ENCODE results near the gene RGS11.

Gene RGS11

GRCh38 chr16:265711-266110, 10.0 kb downstream of the RGS11 start:
- TF ChIP-seq CTCF (IDR thresholded peaks at IDR 0.05; ENCODE audit: low read depth, low read length), result no peak
- no peak overlapping the region for H3K4me3 ChIP-seq (ENCODE audit: low read depth, low read length)

GRCh38 chr16:265002-265529, 10.7 kb downstream of the RGS11 start:
- no peak for TF ChIP-seq CTCF (IDR thresholded peaks at IDR 0.05; ENCODE audit: low read depth, low read length)
- no peak overlapping the region for H3K4me3 ChIP-seq (ENCODE audit: low read depth, low read length)

- no peak for TF ChIP-seq CTCF (IDR thresholded peaks at IDR 0.05; ENCODE audit: low read depth, low read length)
- no peak overlapping the region for H3K4me3 ChIP-seq (ENCODE audit: low read depth, low read length)
These were observed 11.2 kb downstream of the RGS11 start for GRCh38 chr16:264440-264951.

- TF ChIP-seq CTCF (IDR thresholded peaks at IDR 0.05; ENCODE audit: low read depth, low read length), result no peak
- no peak overlapping the region for H3K4me3 ChIP-seq (ENCODE audit: low read depth, low read length)
These were observed 11.8 kb downstream of the RGS11 start for GRCh38 chr16:263944-264343.

GRCh38 chr16:263182-263774, 12.5 kb downstream of the RGS11 start:
- no peak overlapping the region for H3K4me3 ChIP-seq (ENCODE audit: low read depth, low read length)
- no peak for TF ChIP-seq CTCF (IDR thresholded peaks at IDR 0.05; ENCODE audit: low read depth, low read length)

- TF ChIP-seq CTCF (IDR thresholded peaks at IDR 0.05; ENCODE audit: low read depth, low read length), result no peak
- no peak overlapping the region for H3K4me3 ChIP-seq (ENCODE audit: low read depth, low read length)
These were observed 13.5 kb downstream of the RGS11 start for GRCh38 chr16:262121-262745.

GRCh38 chr16:261031-261691, 14.6 kb downstream of the RGS11 start:
- H3K4me3 ChIP-seq (ENCODE audit: low read depth, low read length), result no peak overlapping the region
- TF ChIP-seq CTCF (IDR thresholded peaks at IDR 0.05; ENCODE audit: low read depth, low read length), result no peak
